ENCODE data around the gene DSTN.

DNA sequence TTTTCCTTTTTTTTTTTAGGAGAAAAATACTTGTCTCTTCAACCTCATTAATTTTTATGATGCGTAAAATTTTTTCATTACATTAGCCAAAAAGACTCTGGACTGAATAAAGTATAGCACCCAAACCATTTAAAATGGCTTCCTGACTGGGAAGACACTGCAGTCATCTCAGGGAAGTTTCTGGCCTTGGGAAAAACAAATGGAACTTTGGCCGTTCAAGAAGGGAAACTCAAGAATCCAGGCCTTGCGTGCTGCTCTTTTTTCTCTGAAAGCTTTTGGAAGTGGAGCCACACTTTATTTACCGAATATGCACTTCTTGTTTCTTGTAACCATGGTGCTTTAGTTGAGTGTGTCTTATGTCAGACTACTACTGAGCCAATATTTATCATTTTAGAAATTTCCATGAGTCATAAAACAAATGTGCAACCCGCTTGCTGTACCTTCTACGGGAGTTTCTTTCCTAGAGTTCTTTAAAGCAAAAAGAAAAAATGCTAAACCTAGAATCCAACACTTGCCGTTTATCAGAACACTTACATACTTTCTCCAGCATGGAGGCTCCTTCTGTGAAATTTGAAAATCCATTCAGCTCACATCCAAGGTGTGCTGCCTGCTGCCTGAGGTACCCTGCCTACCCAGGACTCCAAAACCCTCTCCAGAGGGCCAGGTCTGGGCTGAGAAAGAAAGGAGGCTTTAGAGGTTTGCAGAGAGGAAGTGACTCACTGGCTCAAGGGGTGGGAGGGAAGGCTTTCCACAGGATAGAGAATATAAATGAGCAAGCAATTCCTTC lies 11.5 kb upstream of the DSTN start:
- TF ChIP-seq, protein P1, sequence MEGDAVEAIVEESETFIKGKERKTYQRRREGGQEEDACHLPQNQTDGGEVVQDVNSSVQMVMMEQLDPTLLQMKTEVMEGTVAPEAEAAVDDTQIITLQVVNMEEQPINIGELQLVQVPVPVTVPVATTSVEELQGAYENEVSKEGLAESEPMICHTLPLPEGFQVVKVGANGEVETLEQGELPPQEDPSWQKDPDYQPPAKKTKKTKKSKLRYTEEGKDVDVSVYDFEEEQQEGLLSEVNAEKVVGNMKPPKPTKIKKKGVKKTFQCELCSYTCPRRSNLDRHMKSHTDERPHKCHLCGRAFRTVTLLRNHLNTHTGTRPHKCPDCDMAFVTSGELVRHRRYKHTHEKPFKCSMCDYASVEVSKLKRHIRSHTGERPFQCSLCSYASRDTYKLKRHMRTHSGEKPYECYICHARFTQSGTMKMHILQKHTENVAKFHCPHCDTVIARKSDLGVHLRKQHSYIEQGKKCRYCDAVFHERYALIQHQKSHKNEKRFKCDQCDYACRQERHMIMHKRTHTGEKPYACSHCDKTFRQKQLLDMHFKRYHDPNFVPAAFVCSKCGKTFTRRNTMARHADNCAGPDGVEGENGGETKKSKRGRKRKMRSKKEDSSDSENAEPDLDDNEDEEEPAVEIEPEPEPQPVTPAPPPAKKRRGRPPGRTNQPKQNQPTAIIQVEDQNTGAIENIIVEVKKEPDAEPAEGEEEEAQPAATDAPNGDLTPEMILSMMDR (IDR thresholded peaks at IDR 0.05 in 8 of 11, conservative IDR thresholded peaks at IDR 0.05 in 3 of 11) = no peak
- no peak for TF ChIP-seq POLR2A (IDR thresholded peaks at IDR 0.05)
